Esophagus squamous epithelium (tissue), 4 donors: ENCODE results near the gene TBC1D13.

Experiments used
- CTCF ChIP-seq, 6 experiments: fragments of 450-650 bp in 4 of 6; fragments of 200-600 bp in 2 of 6; sonication (generic) in 2 of 6; IDR thresholded peaks; one replicate each; pipeline ENCODE4 v1.5.1; 2016 to 2019; ENCODE audit warnings: antibody characterized with exemption in 6 of 6, mild to moderate bottlenecking in 4 of 6, moderate library complexity in 4 of 6
- POLR2A ChIP-seq, 4 donors: fragments of 450-650 bp; IDR thresholded peaks; one replicate each; pipeline ENCODE4 v1.6.1; 2017; ENCODE audit warnings: antibody characterized with exemption in 4 of 4, mild to moderate bottlenecking in 4 of 4, moderate library complexity in 3 of 4

- TF ChIP-seq CTCF (IDR thresholded peaks at IDR 0.05) (no peak), POLR2A (IDR thresholded peaks at IDR 0.05) (no peak)
Observed at GRCh38 chr9:128762671-128763449, 24.2 kb upstream of the TBC1D13 start.
